ENCODE data around the gene FYN. TPM values are rescaled to one million over a fixed set of nuclear protein-coding genes. Genes with fewer than 3 reads are reported as not detected.

FYN gene
- polyA plus RNA-seq, 3 donors, result 88.4 to 149 (median 114) TPM

- Histone ChIP-seq H4K20me1 (ENCODE audit: insufficient read depth, low read length) (peaks cover 74% of the 10 kb centered on the region), H2AFZ (ENCODE audit: insufficient read depth, low read depth, low read length, poor library complexity, severe bottlenecking) (no peak overlapping the region), H3K4me1 (ENCODE audit: control insufficient read depth in 1 of 2, insufficient read depth in 2 of 2, low read length in 2 of 2) (peaks cover 3 to 4% of the 10 kb centered on the region in 2 donors), H3K36me3 (replicated peaks in 1 of 2; ENCODE audit: control insufficient read depth in 1 of 2, insufficient read depth in 2 of 2, low read length in 2 of 2) (peaks cover 76 to 86% of the 10 kb centered on the region in 2 donors), H3K4me2 (replicated peaks; ENCODE audit: extremely low read depth, low read length, poor library complexity, severe bottlenecking) (no peak overlapping the region), H3K9ac (ENCODE audit: insufficient read depth, low read length, poor library complexity, severe bottlenecking) (no peak overlapping the region), H3K4me3 (replicated peaks in 1 of 3; ENCODE audit: low read depth in 2 of 3, low read length in 3 of 3) (no peak overlapping the region), H3K27me3 (ENCODE audit: control insufficient read depth in 2 of 2, insufficient read depth in 2 of 2, low read length in 2 of 2) (no peaks in the 10 kb centered on the region), H3K79me2 (ENCODE audit: insufficient read depth, low read length) (no peaks in the 10 kb centered on the region), H3K27ac (ENCODE audit: low read depth in 1 of 2, low read length in 2 of 2) (no peak overlapping the region), H3K9me3 (replicated peaks in 1 of 2; ENCODE audit: control insufficient read depth in 1 of 2, insufficient read depth in 1 of 2, low read length in 2 of 2) (no peaks in the 10 kb centered on the region)
- intact Hi-C loops (cut with micrococcal nuclease), result loop anchor here (2.0 to 10.0 kb wide), 4 partner anchors 318 to 454 kb away; no protein-coding TSS in a partner anchor
- no peak for DNase-seq
- H3K36me3 Mint-ChIP-seq, result peaks cover 78 to 85% of the 10 kb centered on the region in 2 donors
- WGBS (ENCODE audit: insufficient coverage), result 100% methylated on average over 1 of the region's 4 CpGs
- TF ChIP-seq, protein P1, sequence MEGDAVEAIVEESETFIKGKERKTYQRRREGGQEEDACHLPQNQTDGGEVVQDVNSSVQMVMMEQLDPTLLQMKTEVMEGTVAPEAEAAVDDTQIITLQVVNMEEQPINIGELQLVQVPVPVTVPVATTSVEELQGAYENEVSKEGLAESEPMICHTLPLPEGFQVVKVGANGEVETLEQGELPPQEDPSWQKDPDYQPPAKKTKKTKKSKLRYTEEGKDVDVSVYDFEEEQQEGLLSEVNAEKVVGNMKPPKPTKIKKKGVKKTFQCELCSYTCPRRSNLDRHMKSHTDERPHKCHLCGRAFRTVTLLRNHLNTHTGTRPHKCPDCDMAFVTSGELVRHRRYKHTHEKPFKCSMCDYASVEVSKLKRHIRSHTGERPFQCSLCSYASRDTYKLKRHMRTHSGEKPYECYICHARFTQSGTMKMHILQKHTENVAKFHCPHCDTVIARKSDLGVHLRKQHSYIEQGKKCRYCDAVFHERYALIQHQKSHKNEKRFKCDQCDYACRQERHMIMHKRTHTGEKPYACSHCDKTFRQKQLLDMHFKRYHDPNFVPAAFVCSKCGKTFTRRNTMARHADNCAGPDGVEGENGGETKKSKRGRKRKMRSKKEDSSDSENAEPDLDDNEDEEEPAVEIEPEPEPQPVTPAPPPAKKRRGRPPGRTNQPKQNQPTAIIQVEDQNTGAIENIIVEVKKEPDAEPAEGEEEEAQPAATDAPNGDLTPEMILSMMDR (IDR thresholded peaks at IDR 0.05), result no peak
- no peaks in the 10 kb centered on the region for H3K9me3 Mint-ChIP-seq
- H3K4me3 Mint-ChIP-seq, result no peak overlapping the region
- no peaks in the 10 kb centered on the region for H3K27me3 Mint-ChIP-seq (ENCODE audit: low read depth in 3 of 3)
- peak overlapping the region in 5 of 7 donors; percentile 11 to 68 (median 16) for H3K27ac Mint-ChIP-seq
- peaks cover 3% of the 10 kb centered on the region for H3K4me1 Mint-ChIP-seq
Measured at GRCh38 chr6:111710911-111711310, 162.3 kb downstream of the FYN start.

GRCh38 chr6:111710439-111710838, 162.8 kb downstream of the FYN start:
- Histone ChIP-seq H3K9me3 (replicated peaks in 1 of 2; ENCODE audit: control insufficient read depth in 1 of 2, insufficient read depth in 1 of 2, low read length in 2 of 2) (no peaks in the 10 kb centered on the region), H3K4me1 (ENCODE audit: control insufficient read depth in 1 of 2, insufficient read depth in 2 of 2, low read length in 2 of 2) (peaks cover 3 to 4% of the 10 kb centered on the region in 2 donors), H4K20me1 (ENCODE audit: insufficient read depth, low read length) (peaks cover 72% of the 10 kb centered on the region), H3K27ac (ENCODE audit: low read depth in 1 of 2, low read length in 2 of 2) (peak overlapping the region in 1 of 2 donors; percentile 22), H3K4me3 (replicated peaks in 1 of 3; ENCODE audit: low read depth in 2 of 3, low read length in 3 of 3) (no peak overlapping the region), H3K9ac (ENCODE audit: insufficient read depth, low read length, poor library complexity, severe bottlenecking) (no peak overlapping the region), H3K4me2 (replicated peaks; ENCODE audit: extremely low read depth, low read length, poor library complexity, severe bottlenecking) (no peak overlapping the region), H3K27me3 (ENCODE audit: control insufficient read depth in 2 of 2, insufficient read depth in 2 of 2, low read length in 2 of 2) (no peaks in the 10 kb centered on the region), H2AFZ (ENCODE audit: insufficient read depth, low read depth, low read length, poor library complexity, severe bottlenecking) (no peak overlapping the region), H3K36me3 (replicated peaks in 1 of 2; ENCODE audit: control insufficient read depth in 1 of 2, insufficient read depth in 2 of 2, low read length in 2 of 2) (peaks cover 78 to 86% of the 10 kb centered on the region in 2 donors), H3K79me2 (ENCODE audit: insufficient read depth, low read length) (no peaks in the 10 kb centered on the region)
- DNase-seq, result no peak
- TF ChIP-seq, protein P1 (IDR thresholded peaks at IDR 0.05), result no peak
- peaks cover 3% of the 10 kb centered on the region for H3K4me1 Mint-ChIP-seq
- H3K9me3 Mint-ChIP-seq, result no peaks in the 10 kb centered on the region
- H3K27ac Mint-ChIP-seq, result no peak overlapping the region
- no CpG with 5 or more reads among the region's 2 CpGs for WGBS (ENCODE audit: insufficient coverage)
- intact Hi-C loops (cut with micrococcal nuclease), result loop anchor here (2.0 to 10.0 kb wide), 4 partner anchors 318 to 454 kb away; no protein-coding TSS in a partner anchor
- H3K36me3 Mint-ChIP-seq, result peaks cover 77 to 86% of the 10 kb centered on the region in 2 donors
- no peaks in the 10 kb centered on the region for H3K27me3 Mint-ChIP-seq (ENCODE audit: low read depth in 3 of 3)
- no peak overlapping the region for H3K4me3 Mint-ChIP-seq

Measured in CD14-positive monocyte (primary cell).